A549 (cell line): ENCODE data around the gene ANKS6.

Experiments used
- CHD2 ChIP-seq: fragments of 150-350 bp; IDR thresholded peaks from 2 replicates; pipeline ENCODE4 v1.6.1; 2014; ENCODE audit warnings: low read length; ENCODE audit not compliant: partially characterized antibody
- CTCF ChIP-seq: fragments of >200 bp; sonication (Bioruptor Twin); formaldehyde crosslinking; IDR thresholded peaks from 3 replicates; pipeline ENCODE4 v1.5.1; 2016
- EP300 ChIP-seq, 2 experiments: fragments of >200 bp; sonication (Bioruptor Twin); formaldehyde crosslinking; IDR thresholded peaks; 2 replicates in 1 of 2; 3 replicates in 1 of 2; pipeline ENCODE4 v1.6.1; 2016 to 2017
- KDM1A ChIP-seq: fragments of 200-600 bp; sonication (generic); IDR thresholded peaks from 2 replicates; pipeline ENCODE4 v1.6.1; 2016; ENCODE audit warnings: low read depth, mild to moderate bottlenecking
- NPAS2 ChIP-seq: fragments of 250-450 bp; sonication (Bioruptor Pico); IDR thresholded peaks from 2 replicates; pipeline ENCODE4 v1.8.0; 2022; ENCODE audit warnings: mild to moderate bottlenecking, moderate library complexity, borderline replicate concordance
- NR3C1 ChIP-seq: fragments of >200 bp; sonication (Bioruptor Twin); formaldehyde crosslinking; IDR thresholded peaks from 3 replicates; pipeline ENCODE4 v1.6.1; 2017
- POLR2A ChIP-seq: IDR thresholded peaks from 2 replicates; pipeline ENCODE4 v1.6.1; 2012; ENCODE audit warnings: mild to moderate bottlenecking, low read length
- RAD21 ChIP-seq, 2 experiments: fragments of >200 bp in 1 of 2; sonication (Bioruptor Twin) in 1 of 2; formaldehyde crosslinking in 1 of 2; IDR thresholded peaks in 1 of 2; conservative IDR thresholded peaks in 1 of 2; 2 replicates in 1 of 2; 3 replicates in 1 of 2; pipeline ENCODE4 v1.6.1; 2012 to 2018; ENCODE audit warnings: inconsistent platforms in 1 of 2
- RCOR1 ChIP-seq: fragments of 150-350 bp; IDR thresholded peaks from 2 replicates; pipeline ENCODE4 v1.6.1; 2014; ENCODE audit warnings: antibody characterized with exemption, low read length, low read depth

GRCh38 chr9:98815391-98815951 lies 19.1 kb upstream of the ANKS6 start:
- TF ChIP-seq CHD2 (no peak), CTCF (no peak), POLR2A (no peak), KDM1A (no peak), RAD21 (conservative IDR thresholded peaks at IDR 0.05 in 1 of 2, IDR thresholded peaks at IDR 0.05 in 1 of 2) (no peak), NR3C1 (no peak), RCOR1 (no peak), NPAS2 (CRISPR knock-in tag) (no peak), EP300 (IDR thresholded peaks at IDR 0.05) (no peak)
